Measurements from ENCODE around the gene DTYMK. TPM values are rescaled to one million over a fixed set of nuclear protein-coding genes. Genes with fewer than 3 reads are reported as not detected.

The DTYMK gene
- total RNA-seq, 1 experiment from 2014 or later: 88.1 TPM

DNA sequence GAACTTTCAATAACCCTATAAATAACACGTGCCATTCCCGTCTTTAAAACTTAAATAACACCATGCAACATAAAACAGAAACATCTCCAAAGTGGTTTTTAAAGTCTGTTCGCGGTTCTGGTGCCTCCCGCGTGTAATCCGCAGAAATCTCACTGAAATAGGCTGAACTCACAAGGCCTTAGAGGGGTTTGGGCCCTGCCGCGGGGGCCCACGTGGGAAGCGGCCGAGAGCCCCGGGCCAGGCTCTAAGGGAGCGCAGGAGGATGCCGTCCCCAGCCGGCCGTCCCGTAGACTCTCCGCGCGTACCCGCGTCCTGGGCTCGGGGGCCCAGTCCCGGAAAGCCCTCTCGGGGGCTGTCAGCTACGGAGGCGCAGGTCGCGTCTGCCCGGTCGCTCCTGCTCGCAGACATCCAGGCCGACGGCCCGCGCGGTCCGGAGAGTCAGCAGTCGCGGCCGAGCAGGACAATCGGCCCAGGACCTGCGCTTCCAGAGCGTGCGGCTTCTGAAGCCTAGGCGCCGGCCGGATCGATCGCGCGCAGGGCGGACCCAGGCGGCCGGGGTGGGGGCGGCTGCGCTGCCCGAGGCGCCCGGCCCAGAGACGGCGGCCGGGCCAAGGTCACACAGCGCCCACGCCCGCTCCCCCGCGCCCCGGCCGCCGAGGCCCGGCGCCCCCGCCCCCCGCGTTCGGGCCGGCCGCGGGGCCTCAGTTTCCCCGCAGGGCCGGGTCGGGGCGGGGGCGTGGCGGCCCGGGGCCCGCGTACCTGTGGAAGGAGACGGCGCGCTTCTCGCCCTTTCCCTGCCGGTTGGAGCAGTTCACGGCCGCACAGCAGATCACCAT, 50.2 kb downstream of the DTYMK start (continued):
- 0 out of 2 replicates have a peak, but pooled peaks have one; percentile 9 for TF ChIP-seq SP1 (CRISPR knock-in tag; conservative IDR thresholded peaks at IDR 0.05)
- TF ChIP-seq ATF3 (CRISPR knock-in tag; conservative IDR thresholded peaks at IDR 0.05): no peak
- TF ChIP-seq FOXP1 (CRISPR knock-in tag; IDR thresholded peaks at IDR 0.05; ENCODE audit: borderline replicate concordance): peak; percentile 38; the same call in 1 of the 2 replicates
- no peak for TF ChIP-seq RORB (CRISPR knock-in tag; IDR thresholded peaks at IDR 0.05)
- TF ChIP-seq EMX1 (CRISPR knock-in tag; IDR thresholded peaks at IDR 0.05): no peak

DNA sequence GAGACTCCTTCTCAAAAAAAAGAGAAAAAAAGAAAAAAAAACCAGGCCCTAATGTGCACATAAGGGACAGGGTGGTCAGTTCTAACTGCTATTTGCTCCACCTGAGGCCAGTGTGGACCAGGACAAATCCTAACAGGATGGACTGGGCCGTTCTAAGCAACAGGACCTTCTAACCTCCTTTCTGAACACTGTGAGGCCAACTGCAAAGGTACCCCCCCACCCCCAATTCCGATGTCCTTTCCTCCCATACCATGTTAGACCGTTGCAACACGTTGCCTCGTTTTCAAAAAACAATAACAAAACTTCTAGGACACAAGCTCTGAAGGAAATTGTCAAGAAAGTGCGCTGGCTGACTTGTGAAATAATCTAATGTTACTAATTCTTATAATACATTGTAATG, 50.9 kb downstream of the DTYMK start:
- H3K27ac Mint-ChIP-seq: peak overlapping the region; percentile 45
- H3K27me3 Mint-ChIP-seq (ENCODE audit: low read depth): no peaks in the 10 kb centered on the region
- peaks cover 20% of the 10 kb centered on the region for H3K4me1 Mint-ChIP-seq
- TF ChIP-seq PRRX2 (CRISPR knock-in tag; IDR thresholded peaks at IDR 0.05) (no peak), NR1H2 (CRISPR knock-in tag; IDR thresholded peaks at IDR 0.05) (no peak), ESRRA (CRISPR knock-in tag; IDR thresholded peaks at IDR 0.05; ENCODE audit: borderline replicate concordance) (no peak), NFYB (CRISPR knock-in tag; conservative IDR thresholded peaks at IDR 0.05; ENCODE audit: low read depth) (no peak), TP53 (CRISPR knock-in tag; IDR thresholded peaks at IDR 0.05) (no peak), IRF1 (CRISPR knock-in tag; IDR thresholded peaks at IDR 0.05) (no peak), ZNF416 (CRISPR knock-in tag; IDR thresholded peaks at IDR 0.05) (no peak)
- TF ChIP-seq, protein P1, sequence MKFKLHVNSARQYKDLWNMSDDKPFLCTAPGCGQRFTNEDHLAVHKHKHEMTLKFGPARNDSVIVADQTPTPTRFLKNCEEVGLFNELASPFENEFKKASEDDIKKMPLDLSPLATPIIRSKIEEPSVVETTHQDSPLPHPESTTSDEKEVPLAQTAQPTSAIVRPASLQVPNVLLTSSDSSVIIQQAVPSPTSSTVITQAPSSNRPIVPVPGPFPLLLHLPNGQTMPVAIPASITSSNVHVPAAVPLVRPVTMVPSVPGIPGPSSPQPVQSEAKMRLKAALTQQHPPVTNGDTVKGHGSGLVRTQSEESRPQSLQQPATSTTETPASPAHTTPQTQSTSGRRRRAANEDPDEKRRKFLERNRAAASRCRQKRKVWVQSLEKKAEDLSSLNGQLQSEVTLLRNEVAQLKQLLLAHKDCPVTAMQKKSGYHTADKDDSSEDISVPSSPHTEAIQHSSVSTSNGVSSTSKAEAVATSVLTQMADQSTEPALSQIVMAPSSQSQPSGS (CRISPR knock-in tag; IDR thresholded peaks at IDR 0.05; ENCODE audit: borderline replicate concordance, low read depth): no peak
- DNase-seq (ENCODE audit: low spot score) (no peak), ATAC-seq (no peak)
- POLR2A ChIA-PET: interaction anchor here (0.7 kb wide), 1 partner anchor 35 kb away, joined by 3 read pairs; no protein-coding TSS in a partner anchor
- peaks cover 11% of the 10 kb centered on the region for H3K9me3 Mint-ChIP-seq
- H3K4me3 Mint-ChIP-seq: peak overlapping the region; percentile 81
- CTCF ChIA-PET: no interaction called here
- H3K36me3 Mint-ChIP-seq: peaks cover 40% of the 10 kb centered on the region

GRCh38 chr2:241633561-241633960, 53.1 kb downstream of the DTYMK start:
- no peak overlapping the region for H3K4me3 Mint-ChIP-seq
- no peak overlapping the region for H3K27ac Mint-ChIP-seq
- CTCF ChIA-PET: no interaction called here
- H3K36me3 Mint-ChIP-seq: peaks cover 28% of the 10 kb centered on the region
- ATAC-seq (no peak), DNase-seq (ENCODE audit: low spot score) (no peak)
- H3K4me1 Mint-ChIP-seq: peaks cover 11% of the 10 kb centered on the region
- POLR2A ChIA-PET: no interaction called here
- H3K9me3 Mint-ChIP-seq: no peaks in the 10 kb centered on the region
- no peaks in the 10 kb centered on the region for H3K27me3 Mint-ChIP-seq (ENCODE audit: low read depth)
- no peak for TF ChIP-seq SP1 (CRISPR knock-in tag; conservative IDR thresholded peaks at IDR 0.05)
- TF ChIP-seq, protein P2, sequence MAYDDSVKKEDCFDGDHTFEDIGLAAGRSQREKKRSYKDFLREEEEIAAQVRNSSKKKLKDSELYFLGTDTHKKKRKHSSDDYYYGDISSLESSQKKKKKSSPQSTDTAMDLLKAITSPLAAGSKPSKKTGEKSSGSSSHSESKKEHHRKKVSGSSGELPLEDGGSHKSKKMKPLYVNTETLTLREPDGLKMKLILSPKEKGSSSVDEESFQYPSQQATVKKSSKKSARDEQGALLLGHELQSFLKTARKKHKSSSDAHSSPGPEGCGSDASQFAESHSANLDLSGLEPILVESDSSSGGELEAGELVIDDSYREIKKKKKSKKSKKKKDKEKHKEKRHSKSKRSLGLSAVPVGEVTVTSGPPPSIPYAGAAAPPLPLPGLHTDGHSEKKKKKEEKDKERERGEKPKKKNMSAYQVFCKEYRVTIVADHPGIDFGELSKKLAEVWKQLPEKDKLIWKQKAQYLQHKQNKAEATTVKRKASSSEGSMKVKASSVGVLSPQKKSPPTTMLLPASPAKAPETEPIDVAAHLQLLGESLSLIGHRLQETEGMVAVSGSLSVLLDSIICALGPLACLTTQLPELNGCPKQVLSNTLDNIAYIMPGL (CRISPR knock-in tag; IDR thresholded peaks at IDR 0.05): no peak
- TF ChIP-seq FOXP1 (CRISPR knock-in tag; IDR thresholded peaks at IDR 0.05; ENCODE audit: borderline replicate concordance): no peak
- no peak for TF ChIP-seq GABPB1 (CRISPR knock-in tag; IDR thresholded peaks at IDR 0.05)
- no peak for TF ChIP-seq NFYB (CRISPR knock-in tag; conservative IDR thresholded peaks at IDR 0.05; ENCODE audit: low read depth)
- no peak for TF ChIP-seq NR1H2 (CRISPR knock-in tag; IDR thresholded peaks at IDR 0.05)
- no peak for TF ChIP-seq ZNF425 (CRISPR knock-in tag; conservative IDR thresholded peaks at IDR 0.05)
- no peak for TF ChIP-seq TP53 (CRISPR knock-in tag; IDR thresholded peaks at IDR 0.05)
- TF ChIP-seq ZNF281 (CRISPR knock-in tag; IDR thresholded peaks at IDR 0.05): no peak
- TF ChIP-seq ZNF671 (CRISPR knock-in tag; IDR thresholded peaks at IDR 0.05): no peak
- TF ChIP-seq ZMAT4 (CRISPR knock-in tag; IDR thresholded peaks at IDR 0.05): no peak
- TF ChIP-seq RORB (CRISPR knock-in tag; IDR thresholded peaks at IDR 0.05): no peak
- no peak for TF ChIP-seq NR2C2 (CRISPR knock-in tag; IDR thresholded peaks at IDR 0.05)
